Vagina (tissue), 2 donors: ENCODE measurements around the gene TEKTIP1. TPM values are rescaled to one million over a fixed set of nuclear protein-coding genes. Genes with fewer than 3 reads are reported as not detected.

Experiments used
- DNase-seq, 2 donors: peaks; one replicate each; pipeline ENCODE4 v3.0.0-alpha.2; 2017; ENCODE audit errors: extremely low spot score in 2 of 2
- H3K27ac ChIP-seq: fragments of 200-600 bp; sonication (generic); one replicate; pipeline ENCODE4 v1.5.1; 2019
- H3K27me3 ChIP-seq: fragments of 200-600 bp; sonication (generic); one replicate; pipeline ENCODE4 v1.5.1; 2019
- H3K36me3 ChIP-seq, 2 donors: fragments of 200-600 bp; sonication (generic); one replicate each; pipeline ENCODE4 v1.5.1; 2017 to 2019
- H3K4me1 ChIP-seq: fragments of 200-600 bp; sonication (generic); one replicate; pipeline ENCODE4 v1.5.1; 2019
- H3K4me3 ChIP-seq, 2 donors: fragments of 200-600 bp; sonication (generic); 1 replicate in 1 of 2; 2 replicates in 1 of 2; pipeline ENCODE4 v1.5.1; 2016 to 2019
- H3K9me3 ChIP-seq: fragments of 200-600 bp; sonication (generic); one replicate; pipeline ENCODE4 v1.5.1; 2019
- CTCF ChIP-seq, 3 experiments: fragments of 450-650 bp in 2 of 3; fragments of 200-600 bp in 1 of 3; sonication (generic) in 1 of 3; IDR thresholded peaks; one replicate each; pipeline ENCODE4 v1.5.1; 2017 to 2019; ENCODE audit warnings: antibody characterized with exemption in 3 of 3, mild to moderate bottlenecking in 2 of 3, moderate library complexity in 2 of 3
- POLR2A ChIP-seq, 2 donors: fragments of 450-650 bp; IDR thresholded peaks; one replicate each; pipeline ENCODE4 v1.6.1; 2017; ENCODE audit warnings: antibody characterized with exemption in 2 of 2, mild to moderate bottlenecking in 2 of 2, moderate library complexity in 2 of 2
- POLR2AphosphoS5 ChIP-seq, 2 donors: sonication (generic); formaldehyde crosslinking; IDR thresholded peaks; one replicate each; pipeline ENCODE4 v1.9.0; 2017; ENCODE audit warnings: antibody characterized with exemption in 2 of 2, mild to moderate bottlenecking in 2 of 2, low read depth in 1 of 2; ENCODE audit not compliant: insufficient read depth in 1 of 2
- intact Hi-C: fragments of 100-400 bp; cut with DNase I; formaldehyde crosslinking; loops from one replicate; pipeline ENCODE4 v1.15.1; 2023
- total RNA-seq: library from RNA; depleted of rRNA; stranded (reverse); fragments of >200 nt; gene quantifications from one replicate; pipeline ENCODE4 v1.2.3, GENCODE V29; 2016

The TEKTIP1 gene
- total RNA-seq, 1 donor from 2014 or later, result not detected

GRCh38 chr19:3548606-3549005 is 9.6 kb downstream of the TEKTIP1 start:
- no peaks in the 10 kb centered on the region for H3K9me3 ChIP-seq
- H3K27me3 ChIP-seq, result no peaks in the 10 kb centered on the region
- H3K27ac ChIP-seq, result no peak overlapping the region
- no peak overlapping the region for H3K4me3 ChIP-seq
- intact Hi-C loops, result loop anchor here (10.0 kb wide), 1 partner anchor 156 kb away; the partner anchor contains the start of genes PIP5K1C and TJP3
- no peak for TF ChIP-seq CTCF (IDR thresholded peaks at IDR 0.05)
- no peak for TF ChIP-seq POLR2A (IDR thresholded peaks at IDR 0.05)
- TF ChIP-seq POLR2AphosphoS5 (IDR thresholded peaks at IDR 0.05; ENCODE audit: insufficient read depth in 1 of 2, low read depth in 1 of 2), result no peak
- H3K36me3 ChIP-seq, result peaks cover 0 to 7% of the 10 kb centered on the region in 2 donors
- no peak for DNase-seq
- peaks cover 8% of the 10 kb centered on the region for H3K4me1 ChIP-seq

GRCh38 chr19:3549816-3550215 is 10.8 kb downstream of the TEKTIP1 start:
- intact Hi-C loops, result loop anchor here (10.0 kb wide), 1 partner anchor 155 kb away; the partner anchor contains the start of genes PIP5K1C and TJP3

GRCh38 chr19:3550947-3551791 is 12.2 kb downstream of the TEKTIP1 start:
- Histone ChIP-seq H3K27ac (no peak overlapping the region), H3K4me3 (no peak overlapping the region), H3K36me3 (peaks cover 0 to 7% of the 10 kb centered on the region in 2 donors), H3K9me3 (no peaks in the 10 kb centered on the region), H3K27me3 (no peaks in the 10 kb centered on the region), H3K4me1 (peaks cover 33% of the 10 kb centered on the region)
- TF ChIP-seq POLR2AphosphoS5 (IDR thresholded peaks at IDR 0.05; ENCODE audit: insufficient read depth in 1 of 2, low read depth in 1 of 2) (no peak), CTCF (IDR thresholded peaks at IDR 0.05) (no peak), POLR2A (IDR thresholded peaks at IDR 0.05) (no peak)
- no peak for DNase-seq
- intact Hi-C loops, result no loop called here

More at GRCh38 chr19:3549816-3550215, 10.8 kb downstream of the TEKTIP1 start:
- peaks cover 0 to 7% of the 10 kb centered on the region in 2 donors for H3K36me3 ChIP-seq
- DNase-seq, result no peak
- TF ChIP-seq CTCF (IDR thresholded peaks at IDR 0.05) (no peak), POLR2A (IDR thresholded peaks at IDR 0.05) (no peak), POLR2AphosphoS5 (IDR thresholded peaks at IDR 0.05; ENCODE audit: insufficient read depth in 1 of 2, low read depth in 1 of 2) (no peak)
- no peaks in the 10 kb centered on the region for H3K27me3 ChIP-seq
- no peak overlapping the region for H3K27ac ChIP-seq
- peaks cover 20% of the 10 kb centered on the region for H3K4me1 ChIP-seq
- H3K4me3 ChIP-seq, result no peak overlapping the region
- H3K9me3 ChIP-seq, result no peaks in the 10 kb centered on the region

- Histone ChIP-seq H3K36me3 (peaks cover 0 to 7% of the 10 kb centered on the region in 2 donors), H3K4me3 (no peak overlapping the region), H3K27me3 (no peaks in the 10 kb centered on the region), H3K4me1 (peaks cover 39% of the 10 kb centered on the region), H3K27ac (no peak overlapping the region), H3K9me3 (no peaks in the 10 kb centered on the region)
- intact Hi-C loops, result no loop called here
- TF ChIP-seq POLR2AphosphoS5 (IDR thresholded peaks at IDR 0.05; ENCODE audit: insufficient read depth in 1 of 2, low read depth in 1 of 2), result no peak
- TF ChIP-seq CTCF (IDR thresholded peaks at IDR 0.05), result no peak
- no peak for TF ChIP-seq POLR2A (IDR thresholded peaks at IDR 0.05)
- DNase-seq, result no peak
These were observed 12.8 kb downstream of the TEKTIP1 start for GRCh38 chr19:3551792-3552095.
